ENCODE results near the gene TRMT44. TPM values are rescaled to one million over a fixed set of nuclear protein-coding genes. Genes with fewer than 3 reads are reported as not detected.
A peak's percentile ranks its signal among the peaks of the same experiment; 100 is the strongest.

TRMT44 gene
- total RNA-seq, 3 donors from 2014 or later = 14.0 to 21.7 (median 17.1) TPM

DNA sequence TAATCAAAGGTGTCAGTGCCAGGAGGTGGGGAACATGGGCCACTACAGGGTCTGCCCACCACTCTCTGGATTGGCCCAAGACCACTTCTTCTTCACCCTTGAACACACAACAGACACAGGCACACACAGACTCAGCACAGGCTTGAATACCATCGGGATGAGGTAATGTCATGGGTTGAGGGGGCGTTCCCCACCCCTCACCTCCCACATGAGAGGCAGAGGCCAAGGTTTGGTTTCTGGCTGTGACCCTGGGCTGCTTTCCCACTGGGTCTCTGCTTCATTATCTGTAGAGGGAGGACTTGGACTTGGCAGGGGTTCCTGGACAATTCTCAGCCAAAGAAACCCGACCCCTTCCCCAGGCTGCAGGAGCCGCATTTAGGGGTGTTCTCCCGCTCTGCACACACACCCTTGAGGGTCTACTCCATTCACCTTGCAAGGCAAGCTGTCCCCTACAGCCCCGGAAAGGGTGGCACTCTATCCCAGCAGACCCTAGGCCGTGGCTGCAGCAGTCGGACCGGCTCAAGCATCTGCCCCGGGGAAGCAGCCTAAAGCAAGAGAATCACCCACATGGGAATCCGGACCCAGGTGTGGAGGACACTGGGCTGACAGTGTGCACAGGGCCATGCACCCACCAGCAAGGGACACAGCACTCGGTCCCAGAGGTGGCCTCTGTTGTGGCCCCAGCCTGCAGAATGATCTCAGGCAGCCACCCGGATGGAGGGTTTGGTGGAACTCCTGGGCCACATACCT, 62.4 kb downstream of the TRMT44 start:
- TF ChIP-seq, protein P1, sequence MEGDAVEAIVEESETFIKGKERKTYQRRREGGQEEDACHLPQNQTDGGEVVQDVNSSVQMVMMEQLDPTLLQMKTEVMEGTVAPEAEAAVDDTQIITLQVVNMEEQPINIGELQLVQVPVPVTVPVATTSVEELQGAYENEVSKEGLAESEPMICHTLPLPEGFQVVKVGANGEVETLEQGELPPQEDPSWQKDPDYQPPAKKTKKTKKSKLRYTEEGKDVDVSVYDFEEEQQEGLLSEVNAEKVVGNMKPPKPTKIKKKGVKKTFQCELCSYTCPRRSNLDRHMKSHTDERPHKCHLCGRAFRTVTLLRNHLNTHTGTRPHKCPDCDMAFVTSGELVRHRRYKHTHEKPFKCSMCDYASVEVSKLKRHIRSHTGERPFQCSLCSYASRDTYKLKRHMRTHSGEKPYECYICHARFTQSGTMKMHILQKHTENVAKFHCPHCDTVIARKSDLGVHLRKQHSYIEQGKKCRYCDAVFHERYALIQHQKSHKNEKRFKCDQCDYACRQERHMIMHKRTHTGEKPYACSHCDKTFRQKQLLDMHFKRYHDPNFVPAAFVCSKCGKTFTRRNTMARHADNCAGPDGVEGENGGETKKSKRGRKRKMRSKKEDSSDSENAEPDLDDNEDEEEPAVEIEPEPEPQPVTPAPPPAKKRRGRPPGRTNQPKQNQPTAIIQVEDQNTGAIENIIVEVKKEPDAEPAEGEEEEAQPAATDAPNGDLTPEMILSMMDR (IDR thresholded peaks at IDR 0.05) = no peak
- H3K36me3 ChIP-seq (ENCODE audit: low read depth) = no peaks in the 10 kb centered on the region
- H3K4me3 ChIP-seq = no peak overlapping the region
- DNase-seq = no peak
- no peaks in the 10 kb centered on the region for H3K9me3 ChIP-seq
- H3K4me1 ChIP-seq (ENCODE audit: low read depth) = no peaks in the 10 kb centered on the region
- intact Hi-C loops (cut with DNase I, micrococcal nuclease) = no loop called here
- ATAC-seq = no peak

DNA sequence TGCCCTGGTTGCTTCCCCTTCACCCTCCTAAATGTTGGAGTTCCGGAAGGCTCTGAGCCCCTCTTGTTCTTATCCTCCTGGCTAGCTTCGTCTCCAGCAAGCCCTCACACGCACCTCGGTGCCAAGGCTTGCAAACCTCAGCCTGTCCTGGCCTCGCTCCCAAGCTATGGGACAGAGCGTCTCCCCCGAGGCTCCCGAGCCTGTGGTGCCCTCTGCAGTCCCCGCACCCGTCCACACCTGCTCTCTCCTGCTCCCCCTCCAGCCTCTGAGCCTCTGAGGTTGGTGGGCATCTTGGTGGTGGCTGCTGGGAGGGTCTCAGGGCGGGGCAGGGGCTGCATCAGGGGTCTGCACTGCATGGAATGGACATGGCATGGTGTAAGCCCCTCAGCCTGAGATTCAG, 63.2 kb downstream of the TRMT44 start:
- intact Hi-C loops (cut with DNase I, micrococcal nuclease) = no loop called here
- DNase-seq (no peak), ATAC-seq (peak; percentile 16)
- H3K36me3 ChIP-seq (ENCODE audit: low read depth) = no peaks in the 10 kb centered on the region
- H3K4me3 ChIP-seq = no peak overlapping the region
- TF ChIP-seq, protein P1 (IDR thresholded peaks at IDR 0.05) = no peak
- H3K9me3 ChIP-seq = no peaks in the 10 kb centered on the region
- H3K4me1 ChIP-seq (ENCODE audit: low read depth) = no peaks in the 10 kb centered on the region

DNA sequence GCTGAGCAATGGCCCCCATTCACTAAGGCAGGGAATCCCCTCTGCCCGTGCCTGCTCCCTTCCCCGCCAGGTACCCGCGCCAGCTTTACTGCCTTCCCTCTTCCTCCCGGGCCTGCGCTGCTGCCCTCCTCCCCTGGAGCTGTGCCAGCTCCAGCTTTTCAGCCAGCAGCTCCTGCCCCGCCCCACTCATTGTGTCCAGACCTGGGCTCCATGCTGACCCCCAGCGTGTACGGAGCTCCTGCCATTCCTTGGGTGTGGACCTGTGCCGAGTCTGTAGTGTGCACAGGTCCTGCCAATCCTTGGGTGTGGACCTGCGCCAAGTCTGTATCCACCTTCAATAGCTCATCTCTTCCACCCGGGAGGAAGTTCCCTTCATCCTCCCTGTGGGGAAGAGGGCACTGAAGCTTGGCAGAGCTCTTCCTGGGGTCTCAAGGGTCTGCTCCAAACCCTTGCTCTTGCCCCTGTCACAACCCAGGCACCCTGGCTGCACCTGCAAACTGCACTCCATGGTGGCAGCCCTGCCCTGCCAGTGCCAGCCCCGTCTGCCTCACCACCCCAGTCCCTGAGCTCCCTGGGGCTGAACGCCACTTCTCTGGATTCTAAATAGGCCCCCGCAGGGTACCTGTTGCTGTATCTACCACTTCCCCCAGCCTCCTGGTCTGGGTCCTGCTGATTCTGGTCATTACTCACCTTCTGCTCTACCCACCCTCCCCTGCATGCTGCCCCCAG, 63.9 kb downstream of the TRMT44 start:
- ATAC-seq (peak; percentile 40), DNase-seq (peak in 2 of 3 donors; percentile 6 to 31)
- no peaks in the 10 kb centered on the region for H3K4me1 ChIP-seq (ENCODE audit: low read depth)
- intact Hi-C loops (cut with DNase I, micrococcal nuclease) = no loop called here
- H3K9me3 ChIP-seq = no peaks in the 10 kb centered on the region
- H3K4me3 ChIP-seq = no peak overlapping the region
- H3K36me3 ChIP-seq (ENCODE audit: low read depth) = no peaks in the 10 kb centered on the region
- TF ChIP-seq, protein P1 (IDR thresholded peaks at IDR 0.05) = no peak

DNA sequence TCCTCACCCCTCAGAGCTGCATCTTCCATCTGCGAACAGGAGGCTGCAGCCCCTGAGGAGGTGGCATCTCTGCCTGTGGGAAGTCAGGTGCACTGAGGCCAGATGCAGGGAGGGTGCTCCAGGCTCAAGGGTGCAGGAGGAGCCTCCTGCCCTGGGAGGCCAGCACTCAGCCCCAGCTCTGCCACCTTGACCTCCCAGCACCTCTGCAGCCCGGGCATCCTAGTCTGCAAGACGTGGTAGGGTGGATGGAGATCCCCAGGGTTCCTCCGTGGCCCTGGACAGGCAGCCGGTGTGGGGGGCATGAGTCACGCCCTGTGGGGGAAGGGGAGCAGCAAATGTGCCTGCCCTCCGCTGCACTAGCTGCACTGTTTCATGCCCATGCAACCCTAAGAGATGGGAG, 64.7 kb downstream of the TRMT44 start:
- Histone ChIP-seq H3K36me3 (ENCODE audit: low read depth) (no peaks in the 10 kb centered on the region), H3K4me1 (ENCODE audit: low read depth) (no peaks in the 10 kb centered on the region), H3K4me3 (no peak overlapping the region), H3K9me3 (no peaks in the 10 kb centered on the region)
- ATAC-seq (no peak), DNase-seq (no peak)
- TF ChIP-seq, protein P1 (IDR thresholded peaks at IDR 0.05) = no peak
- intact Hi-C loops (cut with DNase I, micrococcal nuclease) = no loop called here

DNA sequence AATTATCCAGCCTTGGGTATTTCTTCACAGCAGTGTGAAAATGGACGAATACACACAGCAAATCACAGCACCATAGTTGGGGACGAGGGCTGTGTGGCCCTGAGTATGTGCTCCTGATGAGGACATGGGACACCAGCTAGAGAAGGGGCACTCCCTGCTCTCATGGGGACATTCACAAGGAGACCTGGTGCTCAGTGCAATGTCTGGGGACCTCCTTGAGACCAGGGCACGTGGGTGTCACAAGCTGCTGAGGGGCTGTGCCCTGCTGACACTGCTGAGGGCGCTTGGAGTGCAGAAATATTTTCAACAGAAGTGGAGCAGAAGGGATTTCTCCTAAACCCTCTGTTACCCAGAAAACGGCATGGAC, 65.4 kb downstream of the TRMT44 start:
- TF ChIP-seq, protein P1 (IDR thresholded peaks at IDR 0.05) = no peak
- ATAC-seq (no peak), DNase-seq (no peak)
- Histone ChIP-seq H3K4me3 (no peak overlapping the region), H3K9me3 (no peaks in the 10 kb centered on the region), H3K4me1 (ENCODE audit: low read depth) (no peaks in the 10 kb centered on the region), H3K36me3 (ENCODE audit: low read depth) (no peaks in the 10 kb centered on the region)
- intact Hi-C loops (cut with DNase I, micrococcal nuclease) = no loop called here

Data from mucosa of descending colon (tissue), 3 donors.